WTC11 (cell line): ENCODE data around the gene TAF13.

Source experiments
- CREB1 ChIP-seq: sonication (generic); formaldehyde crosslinking; IDR thresholded peaks from 2 replicates; pipeline ENCODE4 v1.8.0; 2023; ENCODE audit warnings: mild to moderate bottlenecking, missing genetic modification reagents
- E2F4 ChIP-seq: sonication (generic); formaldehyde crosslinking; IDR thresholded peaks from 2 replicates; pipeline ENCODE4 v1.8.1; 2022; ENCODE audit warnings: low read depth, mild to moderate bottlenecking, moderate library complexity, missing genetic modification reagents, borderline replicate concordance
- ERG ChIP-seq: fragments of 250-450 bp; sonication (Bioruptor Pico); IDR thresholded peaks from 2 replicates; pipeline ENCODE4 v1.8.0; 2021; ENCODE audit warnings: mild to moderate bottlenecking
- NFE2L1 ChIP-seq: sonication (generic); formaldehyde crosslinking; IDR thresholded peaks from 2 replicates; pipeline ENCODE4 v1.8.1; 2023; ENCODE audit warnings: missing genetic modification reagents
- NR2C2 ChIP-seq: sonication (generic); formaldehyde crosslinking; IDR thresholded peaks from 2 replicates; pipeline ENCODE4 v1.8.0; 2022; ENCODE audit warnings: mild to moderate bottlenecking, missing genetic modification reagents
- RORB ChIP-seq: fragments of 250-450 bp; sonication (Bioruptor Pico); IDR thresholded peaks from 2 replicates; pipeline ENCODE4 v1.9.0; 2021; ENCODE audit warnings: mild to moderate bottlenecking
- SP1 ChIP-seq: sonication (generic); formaldehyde crosslinking; conservative IDR thresholded peaks from 2 replicates; pipeline ENCODE4 v1.8.1; 2022; ENCODE audit warnings: missing genetic modification reagents
- STAT6 ChIP-seq: sonication (generic); formaldehyde crosslinking; conservative IDR thresholded peaks from 2 replicates; pipeline ENCODE4 v1.8.1; 2023; ENCODE audit warnings: mild to moderate bottlenecking, low read depth, missing genetic modification reagents, moderate library complexity
- TEAD4 ChIP-seq: sonication (generic); formaldehyde crosslinking; IDR thresholded peaks from 2 replicates; pipeline ENCODE4 v1.8.0; 2022; ENCODE audit warnings: mild to moderate bottlenecking, missing genetic modification reagents
- ZNF121 ChIP-seq: sonication (generic); formaldehyde crosslinking; IDR thresholded peaks from 2 replicates; pipeline ENCODE4 v1.8.0; 2023; ENCODE audit warnings: missing genetic modification reagents
- TF ChIP-seq, protein P1 (sequence below): fragments of 200-600 bp; IDR thresholded peaks from 2 replicates; pipeline ENCODE4 v1.8.0; 2022; ENCODE audit warnings: antibody characterized with exemption
- TF ChIP-seq, protein P2 (sequence below): sonication (generic); formaldehyde crosslinking; IDR thresholded peaks from 2 replicates; pipeline ENCODE4 v1.8.1; 2022; ENCODE audit warnings: mild to moderate bottlenecking, missing genetic modification reagents, moderate library complexity, borderline replicate concordance
- TF ChIP-seq, protein P3 (sequence below): sonication (generic); formaldehyde crosslinking; IDR thresholded peaks from 2 replicates; pipeline ENCODE4 v1.8.1; 2022; ENCODE audit warnings: mild to moderate bottlenecking, moderate library complexity, missing genetic modification reagents
- TF ChIP-seq, protein P4 (sequence below): sonication (generic); formaldehyde crosslinking; conservative IDR thresholded peaks from 2 replicates; pipeline ENCODE4 v1.8.1; 2022; ENCODE audit warnings: mild to moderate bottlenecking, missing genetic modification reagents

DNA sequence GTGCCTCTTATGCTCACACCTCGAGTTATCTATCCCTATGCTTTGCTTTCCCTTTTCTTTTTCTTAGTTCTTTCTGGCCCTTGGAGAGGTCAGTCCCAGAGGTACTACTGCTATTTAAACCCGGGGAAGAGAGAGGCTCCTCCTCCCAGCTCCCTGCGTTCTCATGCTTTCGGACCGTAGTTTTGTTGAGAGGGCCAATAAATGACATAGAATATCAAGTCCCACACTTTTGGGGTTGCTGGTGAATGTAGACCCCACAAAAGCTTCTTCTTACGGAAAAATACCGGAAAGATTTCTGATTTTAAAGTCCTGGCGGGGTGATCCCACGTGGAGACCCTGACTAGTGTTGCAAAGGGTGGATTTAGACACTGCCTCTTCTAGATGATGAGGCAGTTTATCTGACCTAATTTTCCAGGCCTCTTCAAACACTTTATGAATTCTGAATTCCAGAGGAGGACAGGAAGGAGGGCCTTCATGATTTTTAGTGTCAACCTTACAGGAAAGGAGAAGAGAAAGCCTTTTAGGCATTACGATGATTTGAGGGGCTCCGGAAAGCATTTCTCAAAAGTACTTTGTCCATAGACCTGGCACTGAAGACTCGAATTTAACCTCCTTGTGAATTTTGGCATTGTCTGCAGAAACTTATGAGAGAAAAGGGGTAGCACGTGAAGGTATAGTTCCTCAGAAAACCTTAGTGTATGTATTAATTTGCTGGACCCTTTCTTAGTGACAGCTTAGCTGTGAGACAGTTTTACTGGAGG lies 15.5 kb upstream of the TAF13 start:
- TF ChIP-seq, protein P1, sequence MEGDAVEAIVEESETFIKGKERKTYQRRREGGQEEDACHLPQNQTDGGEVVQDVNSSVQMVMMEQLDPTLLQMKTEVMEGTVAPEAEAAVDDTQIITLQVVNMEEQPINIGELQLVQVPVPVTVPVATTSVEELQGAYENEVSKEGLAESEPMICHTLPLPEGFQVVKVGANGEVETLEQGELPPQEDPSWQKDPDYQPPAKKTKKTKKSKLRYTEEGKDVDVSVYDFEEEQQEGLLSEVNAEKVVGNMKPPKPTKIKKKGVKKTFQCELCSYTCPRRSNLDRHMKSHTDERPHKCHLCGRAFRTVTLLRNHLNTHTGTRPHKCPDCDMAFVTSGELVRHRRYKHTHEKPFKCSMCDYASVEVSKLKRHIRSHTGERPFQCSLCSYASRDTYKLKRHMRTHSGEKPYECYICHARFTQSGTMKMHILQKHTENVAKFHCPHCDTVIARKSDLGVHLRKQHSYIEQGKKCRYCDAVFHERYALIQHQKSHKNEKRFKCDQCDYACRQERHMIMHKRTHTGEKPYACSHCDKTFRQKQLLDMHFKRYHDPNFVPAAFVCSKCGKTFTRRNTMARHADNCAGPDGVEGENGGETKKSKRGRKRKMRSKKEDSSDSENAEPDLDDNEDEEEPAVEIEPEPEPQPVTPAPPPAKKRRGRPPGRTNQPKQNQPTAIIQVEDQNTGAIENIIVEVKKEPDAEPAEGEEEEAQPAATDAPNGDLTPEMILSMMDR, result no peak
- TF ChIP-seq, protein P2, sequence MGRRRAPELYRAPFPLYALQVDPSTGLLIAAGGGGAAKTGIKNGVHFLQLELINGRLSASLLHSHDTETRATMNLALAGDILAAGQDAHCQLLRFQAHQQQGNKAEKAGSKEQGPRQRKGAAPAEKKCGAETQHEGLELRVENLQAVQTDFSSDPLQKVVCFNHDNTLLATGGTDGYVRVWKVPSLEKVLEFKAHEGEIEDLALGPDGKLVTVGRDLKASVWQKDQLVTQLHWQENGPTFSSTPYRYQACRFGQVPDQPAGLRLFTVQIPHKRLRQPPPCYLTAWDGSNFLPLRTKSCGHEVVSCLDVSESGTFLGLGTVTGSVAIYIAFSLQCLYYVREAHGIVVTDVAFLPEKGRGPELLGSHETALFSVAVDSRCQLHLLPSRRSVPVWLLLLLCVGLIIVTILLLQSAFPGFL (CRISPR knock-in tag), result no peak
- no peak for TF ChIP-seq RORB (CRISPR knock-in tag)
- TF ChIP-seq, protein P3, sequence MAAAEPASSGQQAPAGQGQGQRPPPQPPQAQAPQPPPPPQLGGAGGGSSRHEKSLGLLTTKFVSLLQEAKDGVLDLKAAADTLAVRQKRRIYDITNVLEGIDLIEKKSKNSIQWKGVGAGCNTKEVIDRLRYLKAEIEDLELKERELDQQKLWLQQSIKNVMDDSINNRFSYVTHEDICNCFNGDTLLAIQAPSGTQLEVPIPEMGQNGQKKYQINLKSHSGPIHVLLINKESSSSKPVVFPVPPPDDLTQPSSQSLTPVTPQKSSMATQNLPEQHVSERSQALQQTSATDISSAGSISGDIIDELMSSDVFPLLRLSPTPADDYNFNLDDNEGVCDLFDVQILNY (CRISPR knock-in tag), result no peak
- TF ChIP-seq CREB1 (CRISPR knock-in tag), result no peak
- TF ChIP-seq STAT6 (CRISPR knock-in tag), result no peak
- TF ChIP-seq TEAD4 (CRISPR knock-in tag), result no peak
- TF ChIP-seq, protein P4, sequence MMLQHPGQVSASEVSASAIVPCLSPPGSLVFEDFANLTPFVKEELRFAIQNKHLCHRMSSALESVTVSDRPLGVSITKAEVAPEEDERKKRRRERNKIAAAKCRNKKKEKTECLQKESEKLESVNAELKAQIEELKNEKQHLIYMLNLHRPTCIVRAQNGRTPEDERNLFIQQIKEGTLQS, result no peak
- no peak for TF ChIP-seq SP1 (CRISPR knock-in tag)
- TF ChIP-seq ERG (CRISPR knock-in tag), result no peak
- no peak for TF ChIP-seq NR2C2 (CRISPR knock-in tag)
- no peak for TF ChIP-seq E2F4 (CRISPR knock-in tag)
- TF ChIP-seq ZNF121, result no peak
- no peak for TF ChIP-seq NFE2L1 (CRISPR knock-in tag)
